ENCODE data around the gene GSDMA. TPM values are rescaled to one million over a fixed set of nuclear protein-coding genes. Genes with fewer than 3 reads are reported as not detected.

Gene GSDMA
- total and polyA plus RNA-seq, 9 of the 15 experiments (the other 6 are each of a cell fraction or from before 2014, with no cell fraction given): 0.04 to 0.13 (median 0.07) TPM; not detected in 2

GRCh38 chr17:39950871-39951348, 11.9 kb upstream of the GSDMA start:
- intact Hi-C loops (cut with micrococcal nuclease): no loop called here
- no peaks in the 10 kb centered on the region for H4K20me1 ChIP-seq (replicated peaks; ENCODE audit: control insufficient read depth, insufficient read depth, low read length)
- no peaks in the 10 kb centered on the region for H3K27me3 ChIP-seq (ENCODE audit: control insufficient read depth in 2 of 2, insufficient read depth in 2 of 2, low read length in 2 of 2)
- TF ChIP-seq KHSRP (IDR thresholded peaks at IDR 0.05): no peak
- no peak for TF ChIP-seq PHF21A (IDR thresholded peaks at IDR 0.05; ENCODE audit: borderline replicate concordance, low read depth)
- no peak for TF ChIP-seq PHF8 (IDR thresholded peaks at IDR 0.05; ENCODE audit: borderline replicate concordance, low read length)
- no peak for TF ChIP-seq ELK1 (CRISPR knock-in tag; IDR thresholded peaks at IDR 0.05)
- no peak for TF ChIP-seq MTA2 (IDR thresholded peaks at IDR 0.05; ENCODE audit: low read depth)
- no peak for TF ChIP-seq TBP (optimal IDR thresholded peaks at IDR 0.05; ENCODE audit: low read depth, low read length)
- TF ChIP-seq YY1 (IDR thresholded peaks at IDR 0.05; ENCODE audit: borderline replicate concordance in 1 of 3, control insufficient read depth in 1 of 3, extremely low read depth in 1 of 3, insufficient read depth in 3 of 3, insufficient read length in 1 of 3, insufficient replicate concordance in 2 of 3, low read depth in 1 of 3, low read length in 2 of 3): no peak
- TF ChIP-seq MYBL2 (IDR thresholded peaks at IDR 0.05; ENCODE audit: low read depth): no peak
- TF ChIP-seq MYBL2 (CRISPR knock-in tag; IDR thresholded peaks at IDR 0.05; ENCODE audit: borderline replicate concordance): no peak
- no peaks in the 10 kb centered on the region for H3K36me3 ChIP-seq (ENCODE audit: control insufficient read depth, insufficient read depth, low read length)
- 33% methylated on average over 4 of the region's 5 CpGs for WGBS (ENCODE audit: insufficient coverage, low coverage, missing lambda C conversion rate)
- POLR2A ChIA-PET: interaction anchor here (0.6 kb wide), 1 partner anchor 170 kb away, joined by 3 read pairs; no protein-coding TSS in a partner anchor
- H3K4me2 ChIP-seq (ENCODE audit: insufficient read depth, low read length): no peak overlapping the region
- H3K4me3 ChIP-seq: no peak overlapping the region
- ATAC-seq: no peak
- no peak overlapping the region for H2AFZ ChIP-seq (ENCODE audit: low read depth, low read length)
- CTCF ChIA-PET (ENCODE audit: low intra/inter-chr PET ratio): no interaction called here
- no peak overlapping the region for H3K27ac ChIP-seq (ENCODE audit: extremely low read depth, low read depth, low read length)
- no TSS peak for BruUV-seq (replicated peaks)
- no peaks in the 10 kb centered on the region for H3K9me3 ChIP-seq (replicated peaks; ENCODE audit: control insufficient read depth, insufficient read depth, low read depth, low read length)
- DNase-seq (ENCODE audit: extremely low read depth in 1 of 4, low spot score in 3 of 4): no peak
- no peak for FAIRE-seq
- peaks cover 13 to 22% of the 10 kb centered on the region in 2 experiments; a peak in 4 of 5 replicates for H3K4me1 ChIP-seq (replicated peaks in 1 of 2; ENCODE audit: control insufficient read depth in 2 of 2, insufficient read depth in 2 of 2, low read length in 2 of 2)
- in situ Hi-C loops (cut with MboI): no loop called here
- H3K79me2 ChIP-seq (ENCODE audit: control insufficient read depth, insufficient read depth, low read length): no peaks in the 10 kb centered on the region
- H3K9me1 ChIP-seq (ENCODE audit: control insufficient read depth, insufficient read depth, low read length): no peaks in the 10 kb centered on the region
- H3K9ac ChIP-seq (ENCODE audit: insufficient read depth in 1 of 2, low read depth in 2 of 2, low read length in 2 of 2): peak overlapping the region in 1 of 2 experiments; percentile 43; a peak in 1 of 4 replicates

Data from K562 (cell line).